GM19240 (cell line): ENCODE data around the gene MCM8.

ENCODE experiments used
- DNase-seq: peaks from one replicate; pipeline ENCODE4 v3.0.0; 2011; ENCODE audit warnings: low spot score; ENCODE audit not compliant: insufficient read length

The MCM8 gene

DNA sequence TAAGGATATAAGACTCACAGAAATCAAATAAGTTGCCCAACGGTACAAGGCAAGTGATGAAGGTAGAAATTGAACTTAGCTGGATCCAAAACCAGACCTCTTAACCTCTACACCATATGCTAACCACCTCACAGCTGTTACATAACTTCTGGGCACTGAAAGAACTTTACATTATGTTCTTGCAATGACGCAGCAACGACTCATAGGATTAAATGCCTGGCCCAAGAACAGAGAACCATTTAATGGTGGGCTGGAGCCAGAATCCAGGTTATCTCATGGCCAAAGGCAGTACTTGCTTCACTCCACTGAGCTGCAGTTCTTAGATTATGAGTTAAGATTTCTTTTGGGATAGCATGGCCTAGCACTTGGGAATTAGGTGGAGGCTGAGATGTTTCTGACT is 4.5 kb upstream of the MCM8 start:
- DNase-seq, result no peak

DNA sequence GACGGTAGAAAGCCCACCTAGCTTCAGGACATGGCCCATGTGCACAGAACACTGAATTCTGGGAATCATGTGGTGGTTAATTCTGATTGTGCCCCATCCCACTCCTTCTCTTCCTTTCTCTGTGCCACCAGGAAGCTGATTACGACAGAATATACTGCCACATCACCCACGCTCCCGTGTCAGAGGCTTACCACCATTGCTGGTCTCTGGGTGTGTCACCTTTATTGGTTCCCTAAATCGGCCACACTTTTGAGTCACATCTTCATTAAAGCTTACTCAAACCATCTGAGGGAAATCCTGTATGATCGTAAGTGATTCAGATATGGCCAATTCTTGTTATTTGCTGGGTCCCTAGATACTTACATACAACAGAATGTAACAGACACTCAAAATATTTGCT is 3.2 kb upstream of the MCM8 start:
- DNase-seq, result no peak

- no peak for DNase-seq
Observed at GRCh38 chr20:5949943-5950270, 545 bp upstream of the MCM8 start.

- no peak for DNase-seq
Observed at GRCh38 chr20:5967469-5967868, 17.0 kb downstream of the MCM8 start.

DNA sequence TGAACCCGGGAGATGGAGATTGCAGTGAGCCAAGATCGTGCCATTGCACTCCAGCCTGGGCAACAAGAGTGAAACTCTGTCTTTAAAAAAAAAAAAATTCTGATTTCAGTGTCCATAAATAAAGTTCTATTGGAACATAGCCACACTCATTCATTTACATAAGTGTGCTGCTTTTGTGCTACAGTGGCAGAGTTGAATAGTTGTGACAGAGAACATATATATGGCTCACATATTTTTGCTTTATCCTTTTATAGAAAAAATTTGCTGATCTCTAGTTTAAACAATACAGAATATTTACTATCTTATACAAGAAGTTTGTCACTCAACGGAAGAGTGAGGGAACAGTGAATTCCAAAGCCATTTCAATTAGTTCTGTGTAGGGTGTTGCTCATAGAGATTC is 18.0 kb downstream of the MCM8 start:
- DNase-seq, result no peak

DNA sequence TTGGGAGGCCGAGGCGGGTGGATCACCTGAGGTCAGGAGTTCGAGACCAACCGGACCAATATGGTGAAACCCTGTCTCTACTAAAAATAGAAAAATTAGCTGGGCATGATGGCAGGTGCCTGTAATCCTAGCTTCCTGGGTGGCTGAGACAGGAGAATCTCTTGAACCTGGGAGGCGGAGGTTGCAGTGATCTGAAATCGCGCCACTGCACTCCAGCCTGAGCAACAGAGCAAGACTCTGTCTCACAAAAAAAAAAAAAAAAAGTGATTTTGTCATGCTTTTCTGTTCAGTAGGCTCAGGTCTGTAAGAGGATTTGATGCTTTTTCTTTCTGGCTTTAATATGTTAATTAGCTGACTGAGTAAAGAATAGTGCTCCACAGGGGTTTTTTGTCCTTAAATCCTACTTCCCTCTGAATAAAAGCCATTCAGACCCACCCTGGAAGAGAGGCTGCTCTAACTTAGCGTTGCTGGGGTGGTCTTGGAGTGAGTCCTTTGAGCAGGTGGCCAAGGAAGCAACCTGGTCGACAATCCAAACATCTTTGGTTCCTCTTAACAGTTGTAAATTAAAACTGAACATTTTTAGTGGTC is 19.0 kb downstream of the MCM8 start:
- DNase-seq, result no peak

GRCh38 chr20:5969940-5970339 is 19.5 kb downstream of the MCM8 start:
- DNase-seq, result no peak

- no peak for DNase-seq
Observed at GRCh38 chr20:5970381-5970780, 19.9 kb downstream of the MCM8 start.

DNA sequence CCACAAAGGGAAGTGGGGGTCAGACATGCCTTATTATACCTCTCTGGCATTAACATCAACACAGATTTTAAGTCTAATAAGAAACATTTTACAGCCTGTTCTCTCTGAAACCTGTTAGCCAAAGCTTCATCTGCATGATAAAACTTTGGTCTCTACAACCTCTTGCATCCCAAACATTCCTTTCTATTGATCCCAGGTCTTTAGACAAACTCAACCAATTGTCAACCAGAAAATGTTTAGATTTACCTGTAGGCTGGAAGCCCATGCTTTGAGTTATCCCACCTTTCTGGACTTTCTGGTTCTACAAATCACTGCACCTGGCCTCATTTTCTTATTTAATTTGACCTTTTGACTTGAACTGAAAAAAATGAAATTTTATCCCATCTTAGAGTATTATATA is 20.8 kb downstream of the MCM8 start:
- no peak for DNase-seq

- DNase-seq, result no peak
Observed at GRCh38 chr20:5973172-5973571, 22.7 kb downstream of the MCM8 start.

DNA sequence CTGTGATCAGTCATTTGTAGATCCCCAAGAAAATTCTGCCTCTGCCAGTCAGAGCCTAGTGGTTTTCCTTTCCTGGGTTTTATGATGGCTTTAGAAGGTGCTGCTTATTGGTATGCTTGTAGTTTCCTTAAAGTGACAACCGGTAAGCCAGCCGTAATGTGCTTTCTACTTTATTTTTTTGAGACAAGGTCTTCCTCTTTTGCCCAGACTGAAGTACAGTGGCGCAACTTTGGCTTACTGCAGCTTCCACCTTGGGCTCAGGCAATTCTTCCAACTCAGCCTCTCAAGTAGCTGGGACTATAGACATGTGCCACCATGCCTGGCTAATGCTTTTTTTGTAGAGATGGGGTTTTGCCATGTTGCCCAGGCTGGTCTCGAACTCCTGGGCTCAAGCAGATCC is 23.5 kb downstream of the MCM8 start:
- DNase-seq, result no peak

- no peak for DNase-seq
Observed at GRCh38 chr20:5974531-5974930, 24.1 kb downstream of the MCM8 start.

DNA sequence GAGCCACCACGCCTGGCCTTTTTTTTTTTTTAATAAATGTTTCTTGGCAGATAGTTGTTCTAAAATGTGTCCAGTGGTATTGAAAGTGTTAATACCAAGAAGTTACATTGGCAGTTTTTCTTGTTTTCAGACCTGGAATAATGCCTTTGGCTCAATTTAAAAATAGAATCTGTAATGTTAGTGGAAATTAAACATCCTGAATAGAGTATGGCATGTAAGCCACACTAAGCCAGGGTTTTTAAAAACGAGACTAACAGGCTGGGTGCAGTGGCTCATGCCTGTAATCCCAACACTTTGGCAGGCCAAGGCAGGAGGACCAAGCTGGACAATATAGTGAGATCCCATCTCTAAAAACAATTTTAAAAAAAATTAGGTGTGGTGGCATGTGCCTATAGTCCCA is 25.3 kb downstream of the MCM8 start:
- no peak for DNase-seq

- no peak for DNase-seq
Observed at GRCh38 chr20:5977223-5977622, 26.8 kb downstream of the MCM8 start.

GRCh38 chr20:5977975-5978374 is 27.5 kb downstream of the MCM8 start:
- DNase-seq, result no peak

DNA sequence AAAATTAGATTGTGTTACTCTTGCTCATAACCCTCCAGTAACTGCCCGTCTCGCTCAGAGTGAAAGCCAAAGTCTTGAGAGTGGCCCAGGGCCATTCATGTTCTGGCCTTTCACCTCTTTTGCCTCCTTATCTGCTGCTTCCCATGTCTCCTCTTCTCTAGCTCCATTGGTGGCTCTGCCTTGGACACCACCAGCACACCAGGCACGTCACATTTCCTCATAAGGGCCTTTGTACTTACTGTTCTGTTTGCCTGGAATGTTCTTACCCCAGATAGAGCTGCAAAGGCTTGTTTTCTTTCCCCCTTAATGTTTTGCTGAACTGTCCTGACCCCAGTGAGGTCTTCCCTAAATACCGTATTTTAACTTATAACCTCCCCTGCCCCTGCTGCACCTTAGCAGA is 29.3 kb downstream of the MCM8 start:
- DNase-seq, result no peak

DNA sequence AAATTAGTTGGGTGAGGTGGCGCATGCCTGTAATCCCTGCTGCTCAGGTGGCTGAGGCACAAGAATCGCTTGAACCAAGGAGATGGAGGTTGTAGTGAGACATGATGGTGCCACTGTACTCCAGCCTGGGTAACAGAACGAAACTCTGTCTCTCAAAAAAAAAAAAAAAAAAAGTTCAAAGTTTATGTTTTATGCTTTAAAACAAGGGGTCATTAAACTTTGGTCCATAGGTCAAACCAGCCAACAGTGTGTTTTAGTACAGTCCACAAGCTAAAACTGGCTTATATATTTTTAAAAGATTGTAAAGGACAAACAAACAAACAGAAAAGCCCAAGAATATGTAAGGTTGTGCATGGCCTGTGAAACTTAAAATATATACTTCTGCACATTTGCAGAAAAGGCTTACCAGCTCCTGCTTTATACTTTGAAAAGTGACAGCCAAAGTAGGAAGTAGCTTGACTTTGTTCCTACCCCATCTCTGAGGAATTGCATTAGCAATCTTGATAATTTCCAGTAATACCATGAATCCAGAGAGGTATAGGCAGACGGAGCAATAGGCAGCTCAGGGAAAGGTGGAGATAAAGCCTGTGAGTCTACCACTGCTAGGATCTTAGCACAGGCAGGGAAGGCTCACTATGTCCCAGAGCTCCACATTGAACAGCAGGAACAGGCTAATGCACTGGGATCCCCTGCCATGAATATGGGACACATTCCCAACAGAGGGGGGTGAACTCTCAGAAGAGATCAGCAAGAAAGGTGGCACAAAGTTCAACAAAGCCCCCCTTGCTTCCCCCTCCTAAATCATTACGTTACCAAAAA is 30.5 kb downstream of the MCM8 start:
- DNase-seq, result no peak

GRCh38 chr20:5987383-5987782 is 36.9 kb downstream of the MCM8 start:
- no peak for DNase-seq

DNA sequence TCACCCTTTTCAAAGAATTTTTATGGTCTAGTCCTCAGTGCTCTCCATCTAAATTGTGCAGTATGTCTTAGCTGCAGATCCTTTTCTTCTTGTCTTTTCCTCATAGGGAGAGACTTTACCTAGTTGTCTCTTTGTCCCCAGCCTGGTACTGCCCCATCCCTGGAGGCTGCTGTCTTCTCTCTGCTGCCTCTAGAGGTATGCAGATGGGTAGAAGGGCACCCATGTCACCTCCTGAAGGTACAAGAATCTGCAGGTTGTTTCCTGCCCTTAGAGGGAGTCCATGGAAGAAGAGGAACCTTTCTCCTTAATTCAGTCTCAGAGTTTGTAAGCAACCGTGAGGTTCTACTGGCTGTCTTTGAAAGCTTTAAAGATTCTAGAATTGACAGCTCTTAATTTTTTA is 39.1 kb downstream of the MCM8 start:
- no peak for DNase-seq

- no peak for DNase-seq
Observed at GRCh38 chr20:5990946-5991345, 40.5 kb downstream of the MCM8 start.

DNA sequence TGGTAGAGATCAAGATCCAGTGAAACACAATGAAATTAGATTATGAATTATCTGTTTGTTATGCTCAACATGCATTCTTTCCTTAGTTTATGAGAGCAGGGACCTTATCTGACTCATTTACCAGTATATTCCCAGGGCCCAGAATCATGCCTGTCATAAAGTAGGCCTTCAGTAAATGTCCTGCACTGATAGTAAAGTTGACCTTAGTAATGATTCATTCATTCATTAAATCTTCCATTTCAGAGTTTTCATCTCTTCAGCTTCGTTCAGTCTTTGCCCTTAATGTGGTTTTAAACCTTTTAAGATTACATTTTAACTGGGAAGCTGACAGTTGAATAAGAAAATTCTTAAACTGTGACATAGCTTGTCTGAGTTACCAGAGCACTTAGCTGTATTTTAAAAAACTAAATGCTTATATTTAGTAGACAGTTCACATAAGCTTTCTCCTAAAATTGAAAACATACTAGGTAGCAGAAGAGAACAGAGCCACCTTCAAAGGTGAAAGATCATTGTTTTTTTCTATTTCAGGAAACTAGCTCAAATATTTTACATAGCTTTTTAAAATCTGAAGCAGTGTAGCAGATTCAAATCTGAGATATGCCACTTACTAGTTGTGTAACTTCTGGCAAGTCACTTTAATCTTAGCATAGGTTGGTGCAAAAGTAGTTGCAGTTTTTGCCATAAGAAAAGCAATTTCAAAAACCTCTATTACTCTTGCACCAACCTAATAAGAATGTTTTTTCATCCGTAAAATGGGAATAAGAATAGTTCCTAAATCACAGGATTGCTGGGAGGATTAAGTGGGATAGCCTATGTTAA is 41.4 kb downstream of the MCM8 start:
- DNase-seq, result no peak

- peak; percentile 37 for DNase-seq
Observed at GRCh38 chr20:5996765-5997164, 46.3 kb downstream of the MCM8 start.

- no peak for DNase-seq
Observed at GRCh38 chr20:5999783-6000182, 49.3 kb downstream of the MCM8 start.
